IMR-90 (cell line): ENCODE data around the gene ENOX2. TPM values are rescaled to one million over a fixed set of nuclear protein-coding genes. Genes with fewer than 3 reads are reported as not detected.

ENCODE experiments used
- ATAC-seq: fragments of 200-7000 bp; cut with Tn5 transposase; 2 replicates; pipeline ENCODE4 v1.9.1; 2020; ENCODE audit warnings: low read depth, mild to moderate bottlenecking, moderate library complexity
- BruUV-seq: library from RNA; stranded (reverse); fragments of 400-500 nt; replicated peaks from 2 replicates; lab custom pipeline; 2021; lab: Mats Ljungman, UMichigan
- CTCF ChIA-PET: fragments of 300-600 bp; formaldehyde crosslinking; extraction: SDS; loops from one replicate; lab custom pipeline; 2021; ENCODE audit warnings: antibody characterized with exemption; lab: Yijun Ruan, JAX
- POLR2A ChIA-PET: fragments of 300-600 bp; sonication (Branson Sonifier 250); formaldehyde crosslinking; loops from one replicate; lab custom pipeline; 2022; ENCODE audit warnings: antibody characterized with exemption; ENCODE audit not compliant: unreplicated experiment; lab: Charles Lee
- DNase-seq: peaks from one replicate; pipeline ENCODE4 v3.0.0; 2013
- H2AFZ ChIP-seq: replicated peaks from 2 replicates; pipeline ENCODE3; 2013; ENCODE audit warnings: low read length, mild to moderate bottlenecking; ENCODE audit not compliant: poor library complexity
- H2AK5ac ChIP-seq: 2 replicates; pipeline ENCODE4 v1.6.1; 2013; ENCODE audit warnings: low read depth, low read length, inconsistent platforms
- H2AK9ac ChIP-seq: replicated peaks from 2 replicates; pipeline ENCODE3; 2013; ENCODE audit warnings: mild to moderate bottlenecking, low read depth, low read length, moderate library complexity; ENCODE audit not compliant: poor library complexity
- H2BK120ac ChIP-seq: 2 replicates; pipeline ENCODE4 v1.6.1; 2013; ENCODE audit warnings: low read depth, low read length, inconsistent platforms
- H2BK15ac ChIP-seq: 3 replicates; pipeline ENCODE4 v1.6.1; 2013; ENCODE audit warnings: low read depth, low read length, inconsistent platforms
- H2BK20ac ChIP-seq: 2 replicates; pipeline ENCODE4 v1.6.1; 2013; ENCODE audit warnings: low read depth, mild to moderate bottlenecking, inconsistent platforms, low read length, moderate library complexity
- H2BK5ac ChIP-seq: 2 replicates; pipeline ENCODE4 v1.6.1; 2013; ENCODE audit warnings: mild to moderate bottlenecking, low read depth, low read length, inconsistent platforms; ENCODE audit not compliant: poor library complexity, severe bottlenecking
- H3K14ac ChIP-seq: replicated peaks from 2 replicates; pipeline ENCODE4 v1.6.1; 2013; ENCODE audit warnings: low read depth, low read length, inconsistent platforms
- H3K18ac ChIP-seq: 2 replicates; pipeline ENCODE4 v1.6.1; 2013; ENCODE audit warnings: low read depth, low read length, control low read depth
- H3K23ac ChIP-seq: 2 replicates; pipeline ENCODE4 v1.6.1; 2013; ENCODE audit warnings: low read depth, low read length, inconsistent platforms
- H3K27ac ChIP-seq: 2 replicates; pipeline ENCODE4 v1.5.1; 2013; ENCODE audit warnings: mild to moderate bottlenecking, control low read depth, low read length; ENCODE audit not compliant: insufficient read depth
- H3K27me3 ChIP-seq: 2 replicates; pipeline ENCODE4 v1.6.1; 2013; ENCODE audit warnings: low read length; ENCODE audit not compliant: control insufficient read depth, insufficient read depth
- H3K36me3 ChIP-seq: 2 replicates; pipeline ENCODE4 v1.6.1; 2013; ENCODE audit warnings: low read length, mixed read lengths; ENCODE audit not compliant: control insufficient read depth, insufficient read depth
- H3K4ac ChIP-seq: 2 replicates; pipeline ENCODE4 v1.6.1; 2013; ENCODE audit warnings: low read depth, low read length, inconsistent platforms
- H3K4me1 ChIP-seq: 2 replicates; pipeline ENCODE4 v1.6.1; 2013; ENCODE audit warnings: low read length, mixed read lengths; ENCODE audit not compliant: control insufficient read depth, insufficient read depth
- H3K4me2 ChIP-seq: 2 replicates; pipeline ENCODE4 v1.6.1; 2013; ENCODE audit warnings: low read depth, mild to moderate bottlenecking, control low read depth, low read length, moderate library complexity
- H3K4me3 ChIP-seq: 2 replicates; pipeline ENCODE4 v1.5.1; 2013; ENCODE audit warnings: low read depth, mild to moderate bottlenecking, control low read depth, low read length, moderate library complexity; ENCODE audit not compliant: insufficient read depth
- H3K56ac ChIP-seq: 2 replicates; pipeline ENCODE4 v1.6.1; 2013; ENCODE audit warnings: low read length, inconsistent platforms; ENCODE audit not compliant: insufficient read depth; ENCODE audit errors: extremely low read depth
- H3K79me1 ChIP-seq, 2 experiments: 2 replicates each; pipeline ENCODE4 v1.6.1; 2013; ENCODE audit warnings: low read length in 2 of 2, inconsistent platforms in 1 of 2, low read depth in 1 of 2
- H3K9ac ChIP-seq: 2 replicates; pipeline ENCODE4 v1.6.1; 2013; ENCODE audit warnings: low read depth, low read length, control low read depth
- H3K9me1 ChIP-seq: 2 replicates; pipeline ENCODE4 v1.6.1; 2013; ENCODE audit warnings: low read length, inconsistent platforms; ENCODE audit not compliant: insufficient read depth
- H3K9me3 ChIP-seq: 2 replicates; pipeline ENCODE4 v1.6.1; 2013; ENCODE audit warnings: low read length; ENCODE audit not compliant: control insufficient read depth, insufficient read depth
- H4K20me1 ChIP-seq: 2 replicates; pipeline ENCODE4 v1.6.1; 2013; ENCODE audit warnings: low read length, inconsistent platforms; ENCODE audit not compliant: insufficient read depth
- H4K5ac ChIP-seq: 2 replicates; pipeline ENCODE4 v1.6.1; 2013; ENCODE audit warnings: mild to moderate bottlenecking, low read depth, low read length, control low read depth
- H4K8ac ChIP-seq, 2 experiments: 2 replicates each; pipeline ENCODE4 v1.6.1; 2013; ENCODE audit warnings: low read depth in 2 of 2, low read length in 2 of 2, control low read depth in 1 of 2, inconsistent platforms in 1 of 2
- H4K91ac ChIP-seq: 2 replicates; pipeline ENCODE4 v1.6.1; 2013; ENCODE audit warnings: low read depth, low read length, inconsistent platforms; ENCODE audit not compliant: insufficient read depth
- BHLHE40 ChIP-seq: fragments of 150-350 bp; IDR thresholded peaks from 2 replicates; pipeline ENCODE4 v1.6.1; 2016; ENCODE audit warnings: mild to moderate bottlenecking, low read depth, low read length
- CEBPB ChIP-seq: IDR thresholded peaks from 2 replicates; pipeline ENCODE4 v1.6.1; 2012; ENCODE audit warnings: low read depth, low read length, improper control_type of control experiment
- CHD1 ChIP-seq: IDR thresholded peaks from 2 replicates; pipeline ENCODE4 v1.6.1; 2012; ENCODE audit warnings: low read depth, low read length, improper control_type of control experiment
- CTCF ChIP-seq: conservative IDR thresholded peaks from 2 replicates; pipeline ENCODE4 v1.5.1; 2012; ENCODE audit warnings: mild to moderate bottlenecking, low read depth, low read length, improper control_type of control experiment
- ELK1 ChIP-seq: fragments of 150-350 bp; IDR thresholded peaks from 2 replicates; pipeline ENCODE4 v1.6.1; 2016; ENCODE audit warnings: low read depth, mild to moderate bottlenecking, low read length, moderate library complexity, borderline replicate concordance
- FOS ChIP-seq: fragments of 150-350 bp; IDR thresholded peaks from 2 replicates; pipeline ENCODE4 v1.6.1; 2016; ENCODE audit warnings: low read depth, low read length
- MAFK ChIP-seq: IDR thresholded peaks from 2 replicates; pipeline ENCODE4 v1.6.1; 2012; ENCODE audit warnings: low read depth, low read length, improper control_type of control experiment
- MAZ ChIP-seq: IDR thresholded peaks from 2 replicates; pipeline ENCODE4 v1.6.1; 2012; ENCODE audit warnings: low read depth, mild to moderate bottlenecking, low read length, improper control_type of control experiment, moderate library complexity, borderline replicate concordance
- MXI1 ChIP-seq: IDR thresholded peaks from 2 replicates; pipeline ENCODE4 v1.6.1; 2012; ENCODE audit warnings: low read depth, mild to moderate bottlenecking, low read length, moderate library complexity, borderline replicate concordance
- NFE2L2 ChIP-seq: fragments of 150-350 bp; IDR thresholded peaks from 2 replicates; pipeline ENCODE4 v1.6.1; 2016; ENCODE audit warnings: low read depth, mild to moderate bottlenecking, low read length
- POLR2A ChIP-seq: IDR thresholded peaks from 2 replicates; pipeline ENCODE4 v1.6.1; 2012; ENCODE audit warnings: mild to moderate bottlenecking, low read depth, low read length
- RAD21 ChIP-seq: IDR thresholded peaks from 2 replicates; pipeline ENCODE4 v1.6.1; 2012; ENCODE audit warnings: low read length, improper control_type of control experiment
- RCOR1 ChIP-seq: IDR thresholded peaks from 2 replicates; pipeline ENCODE4 v1.6.1; 2012; ENCODE audit warnings: mild to moderate bottlenecking, low read length, improper control_type of control experiment; ENCODE audit not compliant: insufficient replicate concordance
- RFX5 ChIP-seq: IDR thresholded peaks from 2 replicates; pipeline ENCODE4 v1.8.0; 2012; ENCODE audit warnings: low read depth, mild to moderate bottlenecking, low read length, moderate library complexity
- SMC3 ChIP-seq: fragments of 150-350 bp; IDR thresholded peaks from 2 replicates; pipeline ENCODE4 v1.6.1; 2016; ENCODE audit warnings: low read depth, mild to moderate bottlenecking, antibody characterized with exemption, low read length, moderate library complexity
- USF2 ChIP-seq: fragments of 150-350 bp; IDR thresholded peaks from 2 replicates; pipeline ENCODE4 v1.6.1; 2017; ENCODE audit warnings: mild to moderate bottlenecking, antibody characterized with exemption, low read length, low read depth
- WGBS, 2 experiments: methylation state at CpG; one replicate each; pipeline versions ENCODE4 v1.1.5 to v1.1.7; 2013; ENCODE audit warnings: missing lambda C conversion rate in 2 of 2; ENCODE audit not compliant: insufficient read length in 1 of 2; ENCODE audit errors: extremely low coverage in 2 of 2; 5-methylcytosine and 5-hydroxymethylcytosine counted together
- dilution Hi-C: fragments of 300-500 bp; cut with HindIII; formaldehyde crosslinking; loops from one replicate; pipeline ENCODE4 v1.14.3; 2018; ENCODE audit warnings: low sequenced_read_pairs; ENCODE audit not compliant: unreplicated experiment
- in situ Hi-C: fragments of 300-500 bp; cut with MboI; formaldehyde crosslinking; loops from 3 replicates; pipeline ENCODE4 v1.14.3; 2019; ENCODE audit warnings: low sequenced_read_pairs, inconsistent platforms, mixed read lengths
- intact Hi-C: fragments of 100-400 bp; cut with micrococcal nuclease; formaldehyde crosslinking; loops from 2 replicates; pipeline ENCODE4 v1.10.0; 2022
- polyA plus RNA-seq, 3 experiments: library from polyadenylated mRNA; depleted of rRNA; stranded (reverse); fragments of >200 nt; gene quantifications; 2 replicates each; pipeline ENCODE4 v1.2.3, GENCODE V29; 2012; ENCODE audit warnings: low replicate concordance in 1 of 3
- total RNA-seq: library from RNA; depleted of rRNA; stranded (reverse); fragments of >200 nt; gene quantifications from 2 replicates; pipeline ENCODE4 v1.2.3, GENCODE V29; 2012

ENOX2 gene
- total and polyA plus RNA-seq, 2 of the 4 experiments (the other 2 are of a cell fraction) = 6.3 to 11.8 TPM

GRCh38 chrX:130877892-130878341 lies 25.1 kb downstream of the ENOX2 start:
- H4K20me1 ChIP-seq = no peaks in the 10 kb centered on the region
- no peak overlapping the region for H4K91ac ChIP-seq
- no peak overlapping the region for H3K56ac ChIP-seq
- H4K5ac ChIP-seq = no peak overlapping the region
- H2BK5ac ChIP-seq = no peak overlapping the region
- no peak overlapping the region for H3K18ac ChIP-seq
- H4K8ac ChIP-seq = no peak overlapping the region
- no peak overlapping the region for H3K27ac ChIP-seq
- dilution Hi-C loops = no loop called here
- in situ Hi-C loops = no loop called here
- no peak overlapping the region for H2AK9ac ChIP-seq
- no TSS peak for BruUV-seq
- no peak overlapping the region for H2AK5ac ChIP-seq
- no peaks in the 10 kb centered on the region for H3K36me3 ChIP-seq
- no peak overlapping the region for H3K23ac ChIP-seq
- no peak overlapping the region for H2BK120ac ChIP-seq
- no peak overlapping the region for H3K4me2 ChIP-seq
- no peak overlapping the region for H3K9ac ChIP-seq
- intact Hi-C loops = no loop called here
- no peak overlapping the region for H2BK20ac ChIP-seq
- H3K9me3 ChIP-seq = no peaks in the 10 kb centered on the region
- no peaks in the 10 kb centered on the region; the same call in 1 of the 2 replicates for H3K27me3 ChIP-seq
- H3K9me1 ChIP-seq = no peaks in the 10 kb centered on the region; the same call in 1 of the 2 replicates
- CTCF ChIA-PET = no interaction called here
- DNase-seq (no peak), ATAC-seq (no peak)
- POLR2A ChIA-PET = no interaction called here
- WGBS, 2 experiments = no CpG with 5 or more reads among the region's 1 CpG
- H3K14ac ChIP-seq = no peak overlapping the region
- no peak overlapping the region for H3K4ac ChIP-seq
- H2BK15ac ChIP-seq = no peak overlapping the region
- H3K4me1 ChIP-seq = no peaks in the 10 kb centered on the region
- no peak overlapping the region for H2AFZ ChIP-seq
- H3K79me1 ChIP-seq = no peaks in the 10 kb centered on the region
- TF ChIP-seq BHLHE40 = no peak
- no peak for TF ChIP-seq MAFK
- no peak for TF ChIP-seq POLR2A
- TF ChIP-seq CEBPB = no peak
- no peak for TF ChIP-seq FOS
- TF ChIP-seq MAZ = no peak
- TF ChIP-seq RCOR1 = no peak
- no peak for TF ChIP-seq MXI1
- no peak for TF ChIP-seq CTCF
- no peak for TF ChIP-seq RAD21
- no peak for TF ChIP-seq USF2
- TF ChIP-seq NFE2L2 = no peak
- no peak for TF ChIP-seq ELK1
- TF ChIP-seq RFX5 = no peak
- TF ChIP-seq SMC3 = no peak
- no peak for TF ChIP-seq CHD1
- no peak overlapping the region for H3K4me3 ChIP-seq
